Suprapubic skin (tissue), 4 donors: ENCODE data around the gene VPS39. TPM values are rescaled to one million over a fixed set of nuclear protein-coding genes. Genes with fewer than 3 reads are reported as not detected.

ENCODE experiments used
- DNase-seq, 2 donors: peaks; one replicate each; pipeline ENCODE4 v3.0.0-alpha.2; 2019; ENCODE audit warnings: low spot score in 2 of 2
- H3K27ac ChIP-seq: fragments of 200-600 bp; sonication (generic); one replicate; pipeline ENCODE4 v1.5.1; 2019
- H3K27me3 ChIP-seq: fragments of 200-600 bp; sonication (generic); one replicate; pipeline ENCODE4 v1.5.1; 2019
- H3K36me3 ChIP-seq: fragments of 200-600 bp; sonication (generic); one replicate; pipeline ENCODE4 v1.5.1; 2019
- H3K4me1 ChIP-seq: fragments of 200-600 bp; sonication (generic); one replicate; pipeline ENCODE4 v1.5.1; 2019
- H3K4me3 ChIP-seq: fragments of 200-600 bp; sonication (generic); one replicate; pipeline ENCODE4 v1.5.1; 2019; ENCODE audit warnings: mild to moderate bottlenecking
- H3K9me3 ChIP-seq: fragments of 200-600 bp; sonication (generic); one replicate; pipeline ENCODE4 v1.5.1; 2019
- EP300 ChIP-seq: sonication (generic); formaldehyde crosslinking; IDR thresholded peaks from one replicate; pipeline ENCODE4 v1.6.1; 2017; ENCODE audit warnings: antibody characterized with exemption
- POLR2A ChIP-seq, 2 donors: fragments of 450-650 bp; IDR thresholded peaks; one replicate each; pipeline ENCODE4 v1.6.1; 2017; ENCODE audit warnings: antibody characterized with exemption in 2 of 2, mild to moderate bottlenecking in 2 of 2, moderate library complexity in 2 of 2
- POLR2AphosphoS5 ChIP-seq, 3 donors: sonication (generic); formaldehyde crosslinking; IDR thresholded peaks; one replicate each; pipeline ENCODE4 v1.6.1; 2017; ENCODE audit warnings: antibody characterized with exemption in 3 of 3
- WGBS: methylation state at CpG from one replicate; pipeline ENCODE4 v1.1.5; 2018; 5-methylcytosine and 5-hydroxymethylcytosine counted together
- total RNA-seq, 4 donors: library from RNA; depleted of rRNA; stranded (reverse); fragments of >200 nt; gene quantifications; one replicate each; pipeline ENCODE4 v1.1.0, GENCODE V29; 2016
- TF ChIP-seq, protein P1 (sequence below), 2 donors: fragments of 200-600 bp in 1 of 2; fragments of 450-650 bp in 1 of 2; sonication (generic) in 1 of 2; IDR thresholded peaks; one replicate each; pipeline ENCODE4 v1.5.1; 2016 to 2019; ENCODE audit warnings: antibody characterized with exemption in 2 of 2, mild to moderate bottlenecking in 1 of 2, moderate library complexity in 1 of 2

Gene VPS39
- total RNA-seq, 4 donors from 2014 or later, result 44.9 to 158 (median 74.4) TPM

DNA sequence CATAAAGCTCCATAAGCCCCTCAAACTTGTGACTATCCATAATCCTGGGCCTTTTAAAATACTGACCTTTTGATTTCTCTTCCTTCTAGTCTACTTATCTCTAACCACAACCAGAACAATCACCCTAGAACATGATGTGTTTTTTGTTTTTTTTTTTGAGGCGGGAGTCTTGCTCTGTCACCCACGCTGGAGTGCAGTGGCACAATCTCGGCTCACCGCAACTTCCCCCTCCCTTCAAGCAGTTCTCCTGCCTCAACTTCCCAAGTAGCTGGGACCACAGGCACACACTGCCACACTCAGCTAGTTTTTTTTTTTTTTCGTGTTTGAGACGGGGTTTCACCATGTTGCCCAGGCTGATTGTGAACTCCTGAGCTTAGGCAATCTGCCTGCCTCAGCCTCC lies 25.1 kb downstream of the VPS39 start:
- DNase-seq, result no peak
- H3K4me3 ChIP-seq, result no peak overlapping the region
- TF ChIP-seq EP300, result no peak
- no peak overlapping the region for H3K27ac ChIP-seq
- H3K27me3 ChIP-seq, result no peaks in the 10 kb centered on the region
- no peaks in the 10 kb centered on the region for H3K4me1 ChIP-seq
- no peaks in the 10 kb centered on the region for H3K9me3 ChIP-seq
- WGBS, result 92% methylated on average over 6 of the region's 6 CpGs
- peaks cover 90% of the 10 kb centered on the region for H3K36me3 ChIP-seq

DNA sequence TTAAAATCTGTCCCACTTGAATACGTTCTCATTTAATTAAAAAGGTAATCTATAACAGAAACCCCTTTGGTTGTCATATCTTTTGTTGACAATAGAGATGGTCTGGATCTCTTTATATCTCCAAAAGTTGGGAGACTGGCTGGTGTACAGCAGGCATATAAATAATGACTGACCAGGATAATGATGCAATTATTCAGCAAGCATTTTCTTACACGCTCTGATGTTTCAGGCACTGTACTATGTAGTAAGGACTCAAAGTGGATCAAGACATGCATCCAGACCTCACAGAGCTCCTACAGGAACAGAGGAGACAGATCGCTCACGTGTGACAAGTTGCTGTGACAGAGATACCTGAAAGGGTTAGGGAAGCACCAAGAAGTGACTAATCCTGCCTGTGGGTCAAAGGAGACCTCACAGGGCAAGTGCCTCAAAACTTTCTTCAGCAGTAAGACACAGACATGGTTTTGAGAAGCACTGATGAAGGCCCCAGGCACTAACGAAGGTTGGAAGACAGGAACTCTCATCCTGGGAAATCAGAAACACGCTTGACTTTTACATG lies 25.7 kb downstream of the VPS39 start:
- Histone ChIP-seq H3K27me3 (no peaks in the 10 kb centered on the region), H3K4me1 (no peaks in the 10 kb centered on the region), H3K27ac (no peak overlapping the region), H3K4me3 (no peak overlapping the region), H3K36me3 (peaks cover 90% of the 10 kb centered on the region), H3K9me3 (no peaks in the 10 kb centered on the region)
- DNase-seq, result no peak
- WGBS, result 89% methylated on average over 6 of the region's 6 CpGs
- TF ChIP-seq EP300 (no peak), POLR2AphosphoS5 (IDR thresholded peaks at IDR 0.05) (no peak), POLR2A (IDR thresholded peaks at IDR 0.05) (no peak)
- TF ChIP-seq, protein P1, sequence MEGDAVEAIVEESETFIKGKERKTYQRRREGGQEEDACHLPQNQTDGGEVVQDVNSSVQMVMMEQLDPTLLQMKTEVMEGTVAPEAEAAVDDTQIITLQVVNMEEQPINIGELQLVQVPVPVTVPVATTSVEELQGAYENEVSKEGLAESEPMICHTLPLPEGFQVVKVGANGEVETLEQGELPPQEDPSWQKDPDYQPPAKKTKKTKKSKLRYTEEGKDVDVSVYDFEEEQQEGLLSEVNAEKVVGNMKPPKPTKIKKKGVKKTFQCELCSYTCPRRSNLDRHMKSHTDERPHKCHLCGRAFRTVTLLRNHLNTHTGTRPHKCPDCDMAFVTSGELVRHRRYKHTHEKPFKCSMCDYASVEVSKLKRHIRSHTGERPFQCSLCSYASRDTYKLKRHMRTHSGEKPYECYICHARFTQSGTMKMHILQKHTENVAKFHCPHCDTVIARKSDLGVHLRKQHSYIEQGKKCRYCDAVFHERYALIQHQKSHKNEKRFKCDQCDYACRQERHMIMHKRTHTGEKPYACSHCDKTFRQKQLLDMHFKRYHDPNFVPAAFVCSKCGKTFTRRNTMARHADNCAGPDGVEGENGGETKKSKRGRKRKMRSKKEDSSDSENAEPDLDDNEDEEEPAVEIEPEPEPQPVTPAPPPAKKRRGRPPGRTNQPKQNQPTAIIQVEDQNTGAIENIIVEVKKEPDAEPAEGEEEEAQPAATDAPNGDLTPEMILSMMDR (IDR thresholded peaks at IDR 0.05), result no peak

DNA sequence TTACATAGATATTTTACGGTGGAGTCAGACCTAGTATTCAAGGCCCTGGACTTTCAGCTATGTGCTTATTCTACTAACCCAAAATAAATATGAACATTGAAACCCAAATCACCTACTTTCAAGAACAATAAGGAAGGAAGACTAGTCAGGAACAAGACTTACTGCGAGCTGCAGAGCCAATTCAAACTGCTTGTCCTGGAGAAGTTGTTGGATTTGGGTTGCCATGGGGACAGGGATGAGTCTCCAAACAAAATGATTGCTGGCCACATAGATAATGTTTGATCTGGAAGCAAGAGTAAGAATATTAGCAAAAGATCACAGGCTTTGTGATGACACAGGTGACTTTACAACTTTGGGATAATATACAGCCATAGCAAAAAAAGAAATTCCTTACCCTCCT lies 30.0 kb downstream of the VPS39 start:
- TF ChIP-seq, protein P1 (IDR thresholded peaks at IDR 0.05), result no peak
- TF ChIP-seq POLR2AphosphoS5 (IDR thresholded peaks at IDR 0.05), result no peak
- TF ChIP-seq EP300, result no peak
- TF ChIP-seq POLR2A (IDR thresholded peaks at IDR 0.05), result no peak
- H3K9me3 ChIP-seq, result no peaks in the 10 kb centered on the region
- H3K36me3 ChIP-seq, result peaks cover 93% of the 10 kb centered on the region
- H3K4me1 ChIP-seq, result no peaks in the 10 kb centered on the region
- no peaks in the 10 kb centered on the region for H3K27me3 ChIP-seq
- DNase-seq, result no peak
- H3K4me3 ChIP-seq, result no peak overlapping the region
- no peak overlapping the region for H3K27ac ChIP-seq
- WGBS, result 83% methylated on average over 2 of the region's 2 CpGs

DNA sequence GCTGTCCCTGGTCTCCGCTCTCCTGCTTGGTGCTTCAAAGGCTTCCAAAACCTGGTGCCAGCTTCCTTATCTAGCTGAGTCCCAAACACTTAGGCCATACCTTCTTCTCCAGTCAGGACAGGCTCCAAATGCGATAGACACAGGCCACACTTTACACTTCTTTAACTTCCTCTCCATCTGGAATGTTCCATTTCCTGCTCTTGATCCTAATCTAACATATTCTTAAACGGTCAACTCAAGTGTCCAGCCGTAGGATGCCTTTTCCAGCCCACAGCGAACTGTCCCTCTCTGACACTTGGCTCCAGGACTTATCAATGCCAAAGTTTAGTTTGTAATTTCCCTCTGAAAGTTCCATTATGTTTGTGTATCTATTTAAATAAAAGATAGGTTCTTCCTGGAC lies 32.4 kb downstream of the VPS39 start:
- DNase-seq, result no peak
- H3K4me1 ChIP-seq, result no peaks in the 10 kb centered on the region
- WGBS, result 82% methylated on average over 5 of the region's 5 CpGs
- H3K9me3 ChIP-seq, result no peaks in the 10 kb centered on the region
- H3K27me3 ChIP-seq, result no peaks in the 10 kb centered on the region
- no peak overlapping the region for H3K27ac ChIP-seq
- no peak overlapping the region for H3K4me3 ChIP-seq
- TF ChIP-seq, protein P1 (IDR thresholded peaks at IDR 0.05), result no peak
- TF ChIP-seq POLR2A (IDR thresholded peaks at IDR 0.05) (no peak), POLR2AphosphoS5 (IDR thresholded peaks at IDR 0.05) (no peak), EP300 (no peak)
- H3K36me3 ChIP-seq, result peaks cover 95% of the 10 kb centered on the region

DNA sequence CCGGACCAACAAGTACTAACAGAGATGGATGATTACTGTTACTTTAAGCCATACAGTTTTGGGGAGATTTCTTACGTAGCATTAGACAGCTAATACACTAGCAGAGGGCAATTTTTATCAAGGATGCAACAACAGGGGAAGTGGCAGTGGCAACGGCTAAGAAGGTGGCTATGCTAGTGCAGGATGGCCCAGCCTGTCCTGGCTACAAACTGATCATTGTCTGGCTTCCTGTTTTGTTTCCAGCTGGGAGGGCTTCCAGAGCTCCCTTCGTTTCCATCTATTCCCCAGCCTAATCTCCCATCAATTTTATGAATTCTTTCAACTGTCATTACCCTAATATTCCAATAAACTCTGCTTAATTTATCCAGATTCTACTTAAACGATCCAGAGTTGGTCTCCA lies 35.6 kb downstream of the VPS39 start:
- WGBS, result 71% methylated on average over 5 of the region's 5 CpGs
- DNase-seq, result no peak
- no peaks in the 10 kb centered on the region for H3K9me3 ChIP-seq
- no peaks in the 10 kb centered on the region for H3K27me3 ChIP-seq
- TF ChIP-seq EP300 (no peak), POLR2AphosphoS5 (IDR thresholded peaks at IDR 0.05) (no peak), POLR2A (IDR thresholded peaks at IDR 0.05) (no peak)
- TF ChIP-seq, protein P1 (IDR thresholded peaks at IDR 0.05), result no peak
- no peak overlapping the region for H3K4me3 ChIP-seq
- no peak overlapping the region for H3K27ac ChIP-seq
- peaks cover 96% of the 10 kb centered on the region for H3K36me3 ChIP-seq
- no peaks in the 10 kb centered on the region for H3K4me1 ChIP-seq

DNA sequence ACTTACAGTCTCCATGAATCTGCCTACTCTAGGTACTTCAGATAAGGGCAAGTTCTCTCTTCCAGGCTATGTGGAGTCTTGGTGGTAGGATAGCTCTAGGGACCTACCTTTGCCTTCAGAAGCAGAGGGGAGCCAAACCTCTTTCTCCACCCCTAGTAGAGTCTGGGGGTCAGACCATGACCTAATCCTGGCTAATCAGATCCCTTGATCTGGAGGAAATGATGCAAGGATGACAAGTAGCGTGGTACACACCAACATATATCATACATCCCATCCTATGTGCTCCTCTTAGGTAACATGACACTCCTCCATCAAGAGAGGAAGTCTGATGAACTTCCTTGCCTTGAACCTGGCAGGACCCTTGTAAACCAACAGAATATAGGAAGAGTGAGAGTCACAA lies 36.3 kb downstream of the VPS39 start:
- Histone ChIP-seq H3K27me3 (no peaks in the 10 kb centered on the region), H3K4me1 (peaks cover 2% of the 10 kb centered on the region), H3K27ac (no peak overlapping the region), H3K4me3 (no peak overlapping the region), H3K36me3 (peaks cover 96% of the 10 kb centered on the region), H3K9me3 (no peaks in the 10 kb centered on the region)
- 77% methylated on average over 1 of the region's 1 CpG for WGBS
- DNase-seq, result no peak
- TF ChIP-seq EP300, result no peak
- TF ChIP-seq POLR2A (IDR thresholded peaks at IDR 0.05), result no peak
- no peak for TF ChIP-seq POLR2AphosphoS5 (IDR thresholded peaks at IDR 0.05)
